A673 (cell line): ENCODE measurements around the gene TET3.

ENCODE experiments used
- EZH2 ChIP-seq: fragments of 200-600 bp; sonication (generic); IDR thresholded peaks from 2 replicates; pipeline ENCODE4 v1.6.1; 2017; ENCODE audit warnings: borderline replicate concordance, low read depth, mild to moderate bottlenecking, mixed read lengths, antibody characterized with exemption, low read length; ENCODE audit not compliant: poor library complexity, severe bottlenecking
- TF ChIP-seq, protein P1 (sequence below): fragments of 300-800, 200-600 bp; sonication (generic); conservative IDR thresholded peaks from 2 replicates; pipeline ENCODE4 v1.5.1; 2017; ENCODE audit warnings: low read depth, mild to moderate bottlenecking, antibody characterized with exemption, low read length, moderate library complexity, mixed read lengths

DNA sequence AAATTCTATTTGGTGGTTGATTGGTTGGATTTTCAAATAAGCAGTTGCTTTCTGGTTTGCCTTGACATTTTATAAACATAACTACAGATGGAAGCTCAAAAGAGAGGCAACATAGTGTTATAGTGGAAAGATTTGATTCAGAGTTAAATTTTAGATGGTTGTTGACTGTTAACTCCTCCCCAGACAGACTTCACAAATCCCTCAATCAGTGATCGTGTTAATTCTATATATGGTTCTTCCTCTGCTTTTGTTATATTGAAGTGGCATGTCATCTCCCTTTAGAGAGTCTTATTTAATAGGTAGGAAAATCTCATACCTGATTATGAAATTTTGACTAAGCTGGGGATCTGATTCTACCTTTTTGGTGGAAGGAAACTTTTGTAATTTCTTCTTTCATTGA lies 38.5 kb upstream of the TET3 start:
- TF ChIP-seq, protein P1, sequence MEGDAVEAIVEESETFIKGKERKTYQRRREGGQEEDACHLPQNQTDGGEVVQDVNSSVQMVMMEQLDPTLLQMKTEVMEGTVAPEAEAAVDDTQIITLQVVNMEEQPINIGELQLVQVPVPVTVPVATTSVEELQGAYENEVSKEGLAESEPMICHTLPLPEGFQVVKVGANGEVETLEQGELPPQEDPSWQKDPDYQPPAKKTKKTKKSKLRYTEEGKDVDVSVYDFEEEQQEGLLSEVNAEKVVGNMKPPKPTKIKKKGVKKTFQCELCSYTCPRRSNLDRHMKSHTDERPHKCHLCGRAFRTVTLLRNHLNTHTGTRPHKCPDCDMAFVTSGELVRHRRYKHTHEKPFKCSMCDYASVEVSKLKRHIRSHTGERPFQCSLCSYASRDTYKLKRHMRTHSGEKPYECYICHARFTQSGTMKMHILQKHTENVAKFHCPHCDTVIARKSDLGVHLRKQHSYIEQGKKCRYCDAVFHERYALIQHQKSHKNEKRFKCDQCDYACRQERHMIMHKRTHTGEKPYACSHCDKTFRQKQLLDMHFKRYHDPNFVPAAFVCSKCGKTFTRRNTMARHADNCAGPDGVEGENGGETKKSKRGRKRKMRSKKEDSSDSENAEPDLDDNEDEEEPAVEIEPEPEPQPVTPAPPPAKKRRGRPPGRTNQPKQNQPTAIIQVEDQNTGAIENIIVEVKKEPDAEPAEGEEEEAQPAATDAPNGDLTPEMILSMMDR, result no peak
- no peak for TF ChIP-seq EZH2
